HG03439 (cell line): ENCODE data around the gene TANC1.
A peak's percentile ranks its signal among the peaks of the same experiment; 100 is the strongest.

Experiments used
- ATAC-seq: cut with Tn5 transposase; IDR thresholded peaks from one replicate; pipeline ENCODE4 v1.9.1; 2021; ENCODE audit warnings: mild to moderate bottlenecking, moderate library complexity; ENCODE audit not compliant: unreplicated experiment

The TANC1 gene

DNA sequence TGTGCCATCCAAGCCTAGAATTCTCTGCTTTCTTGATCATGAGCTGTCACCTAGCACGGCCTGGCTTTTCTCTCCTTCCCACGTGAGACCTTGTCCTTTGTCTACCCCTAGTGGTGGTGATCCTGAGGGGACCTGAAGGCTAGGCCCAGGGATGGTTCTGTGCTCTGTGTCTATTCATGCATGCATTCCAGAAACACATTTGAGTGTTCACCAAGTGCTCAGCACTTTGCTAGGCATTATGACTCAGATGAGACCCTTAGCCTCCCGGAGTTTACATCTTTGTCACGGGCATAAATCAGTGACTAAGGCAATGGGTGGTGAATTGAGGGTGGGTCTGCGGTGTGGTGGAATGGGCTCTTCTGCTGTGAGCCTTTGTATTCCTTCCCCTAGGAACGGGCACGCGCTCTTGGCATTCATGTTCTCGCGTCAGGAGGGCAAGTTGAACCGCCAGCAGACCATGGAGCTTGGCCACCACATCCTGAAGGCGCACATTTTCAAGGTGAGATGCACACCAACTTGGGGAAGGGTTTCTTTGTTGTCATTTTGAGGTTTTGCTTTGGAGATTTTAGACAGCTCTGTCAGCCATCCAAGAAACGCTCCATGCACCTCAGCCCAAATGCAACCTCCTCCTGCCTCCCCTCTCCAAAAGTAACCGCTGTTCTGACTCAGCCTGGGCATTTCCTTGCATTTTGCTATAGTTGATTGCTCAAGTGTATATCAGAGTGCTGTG is 217.1 kb downstream of the TANC1 start:
- ATAC-seq: no peak

DNA sequence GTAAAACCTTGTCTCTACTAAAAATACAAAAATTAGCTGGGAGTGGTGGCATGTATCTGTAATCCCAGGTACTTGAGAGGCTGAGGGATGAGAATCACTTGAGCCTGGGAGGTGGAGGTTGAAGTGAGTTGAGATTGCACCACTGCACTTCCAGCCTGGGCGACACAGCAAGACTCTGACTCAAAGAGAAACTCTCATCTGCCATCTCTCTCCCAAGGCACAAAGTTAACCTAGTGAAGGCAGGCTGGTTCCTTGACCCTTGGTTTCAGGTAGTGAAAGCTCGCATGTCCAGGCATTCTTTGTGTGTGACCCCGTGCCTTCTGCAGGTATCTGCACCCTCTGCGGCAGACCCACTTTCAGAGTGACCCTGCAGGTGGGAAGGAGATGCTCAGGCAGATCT is 218.0 kb downstream of the TANC1 start:
- ATAC-seq: no peak

DNA sequence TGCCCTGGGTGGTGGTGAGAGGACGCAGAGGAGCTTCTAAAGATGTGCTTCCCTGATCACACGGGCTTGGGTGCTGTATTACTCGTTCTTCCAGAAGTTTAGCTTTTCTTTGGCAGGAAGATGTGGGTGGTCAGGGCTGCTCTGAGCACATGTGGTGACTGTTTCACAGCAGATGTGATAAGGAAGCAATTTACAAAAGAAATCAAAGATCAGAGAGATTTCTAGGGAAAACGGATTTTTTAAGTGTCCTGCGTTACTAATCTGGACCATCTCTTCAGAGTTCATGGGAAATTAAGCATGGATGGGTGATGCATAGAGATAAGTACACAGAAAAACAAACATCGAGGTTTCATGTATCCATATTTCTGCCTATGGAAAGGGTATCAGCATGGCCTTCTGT is 218.7 kb downstream of the TANC1 start:
- ATAC-seq: no peak

- no peak for ATAC-seq
Observed at GRCh38 chr2:159188449-159188848, 220.0 kb downstream of the TANC1 start.

- no peak for ATAC-seq
Observed at GRCh38 chr2:159192371-159192918, 224.0 kb downstream of the TANC1 start.

DNA sequence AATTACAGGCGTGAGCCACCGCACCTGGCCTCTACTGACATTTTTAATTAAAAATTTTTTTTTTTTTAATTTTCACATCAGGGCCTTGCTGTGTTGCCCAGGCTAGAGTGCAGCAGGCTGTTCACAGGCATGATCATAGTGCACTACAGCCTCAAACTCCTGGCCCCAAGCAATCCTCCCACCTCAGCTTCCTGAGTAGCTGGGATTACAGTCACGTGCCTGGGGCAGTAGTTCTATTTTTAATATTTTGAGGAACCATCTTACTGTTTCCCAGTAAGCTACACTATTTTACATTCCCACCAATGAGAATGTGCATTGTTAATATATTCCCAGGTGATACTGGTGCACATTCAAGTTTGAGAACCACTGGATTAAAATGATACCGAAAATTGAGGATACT is 225.4 kb downstream of the TANC1 start:
- no peak for ATAC-seq

GRCh38 chr2:159194241-159194640 is 225.8 kb downstream of the TANC1 start:
- ATAC-seq: no peak

- ATAC-seq: no peak
Observed at GRCh38 chr2:159195697-159196096, 227.3 kb downstream of the TANC1 start.

DNA sequence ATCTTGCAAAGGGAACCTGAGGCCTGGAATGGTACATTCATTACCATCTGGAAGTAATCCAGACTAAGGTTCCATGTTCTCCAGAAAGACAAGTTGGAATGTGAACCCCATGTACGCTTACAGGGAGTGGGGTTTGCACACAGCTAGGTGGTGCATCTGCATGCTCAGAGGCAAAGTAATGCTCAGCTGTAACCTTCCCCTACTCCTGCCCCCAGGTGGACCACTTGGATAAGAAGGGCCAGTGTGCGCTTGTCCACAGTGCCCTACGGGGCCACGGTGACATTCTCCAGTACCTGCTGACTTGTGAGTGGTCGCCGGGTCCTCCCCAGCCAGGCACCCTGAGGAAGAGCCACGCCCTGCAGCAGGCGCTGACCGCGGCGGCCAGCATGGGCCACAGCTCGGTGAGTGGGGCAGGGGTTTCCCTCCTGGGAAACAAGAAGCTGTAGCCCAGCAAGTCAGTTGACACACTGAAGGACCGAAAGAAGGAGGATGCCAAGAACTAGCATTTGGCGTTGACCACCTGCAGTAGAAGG is 228.0 kb downstream of the TANC1 start:
- ATAC-seq: no peak

GRCh38 chr2:159199236-159199635 is 230.8 kb downstream of the TANC1 start:
- no peak for ATAC-seq

- no peak for ATAC-seq
Observed at GRCh38 chr2:159199761-159200465, 231.5 kb downstream of the TANC1 start.

DNA sequence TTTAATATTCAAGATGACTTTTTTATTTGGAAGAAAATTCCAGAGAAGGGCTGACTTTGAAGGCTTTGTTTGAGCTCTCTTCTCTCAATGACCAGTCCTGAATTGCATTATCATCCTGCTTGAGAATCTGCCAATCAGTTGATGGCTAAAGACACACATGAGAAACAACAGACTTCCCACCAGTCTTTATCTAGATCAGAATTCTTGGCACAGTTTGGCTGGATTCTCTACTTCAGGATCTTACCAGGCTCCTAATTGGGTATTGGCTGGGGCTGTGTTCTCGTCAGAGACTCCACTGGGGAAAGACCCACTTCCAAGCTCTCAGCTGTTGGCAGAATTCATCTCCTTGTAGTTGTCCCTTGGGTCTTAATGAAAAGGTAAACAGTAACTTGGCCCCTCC is 232.1 kb downstream of the TANC1 start:
- no peak for ATAC-seq

DNA sequence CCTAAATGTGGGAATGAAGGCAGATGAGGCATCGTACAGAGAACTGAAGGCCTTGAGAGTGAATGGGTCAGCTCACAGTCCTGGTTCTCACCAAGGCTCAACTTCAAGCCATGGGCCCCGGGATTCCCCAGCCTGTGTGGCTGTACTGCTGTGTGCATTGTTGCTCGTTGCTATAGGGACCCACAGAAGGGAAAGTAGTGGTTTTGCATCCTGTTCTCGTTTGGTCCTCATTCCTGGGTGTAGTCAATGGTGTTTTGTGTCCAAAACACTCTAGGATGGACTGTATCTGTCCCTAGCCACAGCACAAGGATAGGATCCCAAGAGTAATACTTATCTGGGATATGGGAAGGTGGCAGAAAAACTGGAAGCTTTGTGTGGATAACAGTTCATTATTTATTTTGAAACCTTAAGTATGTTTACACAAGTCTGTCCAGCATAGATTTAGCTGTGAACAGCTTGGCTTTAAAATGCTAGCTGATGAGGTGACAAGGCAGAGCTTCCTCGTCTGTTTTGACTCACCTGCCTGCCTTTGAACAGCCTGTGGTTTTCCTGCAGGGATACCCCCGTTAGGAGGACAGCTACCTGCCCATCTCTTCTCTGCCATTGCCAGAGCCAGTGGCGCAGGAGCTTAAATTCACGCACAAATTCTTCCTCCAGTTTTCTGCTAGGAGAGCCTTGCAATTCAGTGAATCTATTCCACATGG is 233.1 kb downstream of the TANC1 start:
- ATAC-seq: peak; percentile 80

DNA sequence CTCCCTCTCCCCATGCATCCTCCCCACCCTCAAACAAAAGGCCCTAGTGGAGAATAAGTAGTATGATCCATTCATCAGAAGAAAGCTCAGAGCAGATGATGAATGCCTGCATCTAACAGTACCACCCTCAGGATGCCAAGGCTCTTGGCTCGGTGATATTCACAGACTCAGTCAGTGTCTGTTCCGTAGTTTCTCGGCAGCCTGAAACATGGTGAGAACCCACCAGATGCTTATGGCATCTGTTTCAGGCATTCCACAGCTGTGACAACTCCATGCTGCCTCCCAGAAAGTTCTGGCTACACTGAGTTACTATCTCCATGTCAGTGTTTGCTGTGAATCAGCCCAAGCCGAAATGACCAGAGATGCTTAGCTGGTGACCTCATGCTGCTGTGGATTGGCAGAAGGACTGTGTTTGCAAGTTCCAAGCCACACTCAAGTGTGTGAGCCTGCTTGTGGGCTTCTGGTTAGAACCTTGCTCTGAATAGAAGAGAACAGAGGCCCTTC is 234.2 kb downstream of the TANC1 start:
- no peak for ATAC-seq

- ATAC-seq: no peak
Observed at GRCh38 chr2:159204381-159205144, 236.1 kb downstream of the TANC1 start.

DNA sequence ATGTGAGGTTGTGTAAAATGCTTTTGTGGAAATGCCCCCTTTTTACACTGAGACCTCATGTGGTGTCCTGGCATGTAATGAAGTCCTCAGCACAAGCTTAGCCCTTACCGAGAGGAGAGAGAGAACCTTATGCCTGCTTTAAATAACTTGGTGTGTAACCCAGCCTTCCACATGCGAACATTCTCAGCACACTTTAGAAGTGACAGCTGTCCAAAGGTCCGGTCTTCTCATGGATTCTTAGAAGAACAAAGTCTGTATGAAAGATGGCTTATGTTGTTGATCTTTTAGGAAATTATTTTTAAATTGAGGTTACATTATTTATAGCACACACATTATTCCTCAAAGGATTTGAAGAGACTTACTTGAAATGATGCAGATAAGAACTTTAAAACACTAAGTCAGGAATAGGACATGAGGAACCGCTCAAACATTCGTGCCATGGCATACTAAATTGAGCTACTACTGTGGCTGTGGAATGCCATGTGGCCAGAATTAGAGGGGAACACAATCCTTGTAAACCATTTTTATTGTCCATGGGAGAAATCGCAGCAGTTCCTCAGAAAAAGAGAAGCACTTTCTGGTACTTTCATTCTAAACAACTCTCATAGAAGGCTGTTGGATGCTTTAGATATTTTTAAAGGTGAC is 238.4 kb downstream of the TANC1 start:
- ATAC-seq: no peak

GRCh38 chr2:159208438-159208837 is 240.0 kb downstream of the TANC1 start:
- no peak for ATAC-seq

GRCh38 chr2:159209341-159210306 is 241.2 kb downstream of the TANC1 start:
- ATAC-seq: peak; percentile 60
